CD4-positive, alpha-beta T cell treated with Interleukin-12 subunit alpha and Interleukin-12 subunit beta, for 1 hour (primary cell): ENCODE results near the gene CMIP.

Experiments used
- DNase-seq: peaks from one replicate; pipeline ENCODE4 v3.0.0-alpha.2; 2020

The CMIP gene

DNA sequence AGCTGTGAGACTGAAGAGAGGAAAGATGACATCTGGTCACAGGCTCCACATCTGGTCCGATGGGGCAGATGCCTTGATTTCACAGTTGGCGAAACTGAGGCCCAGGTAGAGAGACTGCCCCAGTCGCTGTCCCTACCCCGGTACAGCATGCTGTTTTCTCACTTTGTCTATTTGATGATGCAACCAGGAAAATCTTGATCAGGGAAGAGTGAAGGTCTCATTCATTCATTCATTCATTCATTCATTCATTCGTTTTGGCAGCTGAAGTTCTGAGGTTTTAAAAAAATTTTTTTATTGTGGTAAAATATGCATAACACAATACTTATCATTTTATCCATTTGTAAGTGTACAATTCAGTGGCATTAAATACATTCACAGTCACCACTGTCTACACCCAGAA, 19.7 kb downstream of the CMIP start:
- DNase-seq = no peak

GRCh38 chr16:81465375-81465943, 20.9 kb downstream of the CMIP start:
- DNase-seq = no peak

- DNase-seq = no peak
Measured at GRCh38 chr16:81466356-81466980, 21.9 kb downstream of the CMIP start.

DNA sequence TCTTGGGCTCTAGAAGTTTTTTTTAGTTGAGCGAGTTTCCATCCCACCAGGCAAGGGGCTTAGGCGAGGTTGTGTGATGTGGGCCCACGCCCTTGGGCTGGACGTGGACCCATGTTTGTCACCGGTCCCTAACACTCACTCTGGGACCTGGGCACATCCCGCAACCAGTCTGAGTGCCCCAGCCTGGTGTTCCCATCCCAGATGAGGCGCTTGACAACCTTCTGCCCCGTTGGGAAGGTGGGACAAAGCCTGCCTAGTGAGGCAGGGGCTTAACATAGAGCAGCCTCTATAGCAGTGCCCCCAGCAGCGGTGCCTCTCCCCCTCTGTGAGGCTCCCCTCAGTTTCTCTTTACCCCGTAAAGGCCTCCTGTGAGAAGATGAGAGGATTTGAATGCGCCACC, 22.5 kb downstream of the CMIP start:
- no peak for DNase-seq

GRCh38 chr16:81467815-81468214, 23.2 kb downstream of the CMIP start:
- no peak for DNase-seq

DNA sequence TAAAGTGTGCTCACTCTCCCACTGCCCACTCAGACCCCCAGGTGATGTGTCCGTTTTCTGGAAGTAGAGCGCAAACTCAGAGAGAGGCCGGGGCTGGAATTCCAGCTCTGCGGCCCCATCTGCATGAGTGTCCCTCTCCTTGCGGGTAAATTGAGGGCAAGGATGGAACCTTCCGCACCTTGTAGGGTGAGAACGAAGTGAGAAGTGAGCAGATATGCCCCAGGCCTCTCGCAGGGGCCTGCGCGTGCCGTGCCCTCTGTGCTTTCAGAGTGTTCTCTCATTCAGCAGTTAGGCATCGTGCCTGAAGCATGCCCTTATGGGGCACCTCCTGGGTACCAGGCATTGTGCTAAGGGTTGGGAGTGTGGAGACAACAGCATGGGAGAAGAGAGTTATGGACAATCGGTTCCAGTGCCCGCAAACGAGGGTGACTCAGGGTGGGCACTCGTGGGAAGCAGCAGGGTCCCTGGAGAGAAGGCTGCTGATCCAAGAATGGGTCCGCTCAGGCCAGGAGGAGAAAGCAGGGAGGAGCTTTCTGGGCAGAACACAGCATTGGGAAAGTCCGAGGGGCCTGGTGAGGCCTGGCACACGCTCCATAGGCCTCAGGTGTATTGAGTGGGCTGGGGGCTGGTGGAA, 23.8 kb downstream of the CMIP start:
- no peak for DNase-seq

GRCh38 chr16:81469183-81469677, 24.6 kb downstream of the CMIP start:
- no peak for DNase-seq

DNA sequence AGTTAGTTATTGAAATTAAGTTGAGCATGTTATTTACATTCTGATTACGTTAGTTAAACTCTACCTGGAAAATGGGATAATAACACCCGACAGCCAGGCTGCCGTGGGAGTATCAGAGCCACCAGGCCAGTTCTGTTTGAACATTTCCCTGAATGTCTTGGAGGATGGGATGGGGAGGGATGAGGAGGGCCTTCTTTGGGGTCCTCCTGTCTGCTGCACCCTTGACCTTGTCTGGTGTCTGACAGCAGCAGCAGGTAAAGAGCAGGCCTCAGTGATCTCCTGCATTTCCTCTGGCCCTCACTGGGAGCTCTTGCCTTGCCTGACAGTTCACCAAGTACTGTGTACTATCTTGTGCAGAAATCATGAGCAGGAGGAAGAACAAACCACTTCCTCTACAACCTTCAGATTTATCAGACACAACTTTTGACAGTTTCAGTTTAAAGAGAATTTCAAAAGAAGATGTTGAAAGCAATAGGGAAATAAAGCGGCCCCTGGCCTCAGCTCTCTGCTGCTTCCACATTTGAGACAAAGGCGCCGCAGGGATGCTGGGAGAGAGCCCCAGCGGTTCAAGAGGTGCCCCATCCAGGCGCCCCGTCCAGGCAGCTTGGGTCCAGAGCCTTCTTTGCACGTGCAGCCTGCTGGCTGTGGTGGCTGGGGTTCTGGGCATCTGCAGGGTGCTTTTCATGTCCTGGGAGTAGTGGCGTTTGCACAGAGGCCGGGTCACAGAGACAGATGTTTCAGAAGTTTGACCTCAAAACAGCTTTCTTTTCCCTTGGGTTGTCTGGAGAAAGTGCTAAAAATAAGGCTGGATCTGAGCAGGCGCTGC, 25.3 kb downstream of the CMIP start:
- peak; percentile 56 for DNase-seq

DNA sequence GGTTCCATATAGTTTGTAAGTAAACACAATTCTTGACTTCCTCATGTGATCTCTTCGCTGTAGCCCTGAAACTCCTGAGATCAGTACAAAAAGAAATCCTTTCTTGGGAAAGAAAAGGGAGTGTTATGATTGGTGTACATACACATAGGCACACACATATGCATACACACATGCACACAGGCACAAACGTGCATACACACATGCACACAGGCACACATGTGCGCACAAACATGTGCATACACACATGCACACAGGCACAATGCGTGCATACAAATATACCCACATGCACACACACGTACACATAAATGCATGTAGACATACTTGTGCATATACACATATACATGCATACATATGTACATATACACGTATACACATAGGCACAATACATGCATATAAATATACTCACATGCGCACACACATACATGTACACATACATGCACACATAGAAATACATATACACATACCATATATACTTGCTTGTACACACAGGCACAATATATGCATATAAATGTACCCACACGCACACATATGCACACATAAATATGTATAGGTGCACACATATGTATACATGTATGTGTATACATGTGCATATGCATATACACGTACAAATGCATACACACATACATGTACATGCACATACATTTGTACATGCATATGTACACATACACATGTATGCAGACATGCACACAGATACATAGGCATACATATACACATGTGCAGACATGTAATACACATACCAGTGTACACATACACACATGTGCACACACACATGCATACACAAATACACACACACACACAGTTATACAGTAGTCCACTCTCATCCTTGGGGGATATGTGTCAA, 26.4 kb downstream of the CMIP start:
- DNase-seq = no peak

GRCh38 chr16:81471882-81472281, 27.3 kb downstream of the CMIP start:
- DNase-seq = no peak

DNA sequence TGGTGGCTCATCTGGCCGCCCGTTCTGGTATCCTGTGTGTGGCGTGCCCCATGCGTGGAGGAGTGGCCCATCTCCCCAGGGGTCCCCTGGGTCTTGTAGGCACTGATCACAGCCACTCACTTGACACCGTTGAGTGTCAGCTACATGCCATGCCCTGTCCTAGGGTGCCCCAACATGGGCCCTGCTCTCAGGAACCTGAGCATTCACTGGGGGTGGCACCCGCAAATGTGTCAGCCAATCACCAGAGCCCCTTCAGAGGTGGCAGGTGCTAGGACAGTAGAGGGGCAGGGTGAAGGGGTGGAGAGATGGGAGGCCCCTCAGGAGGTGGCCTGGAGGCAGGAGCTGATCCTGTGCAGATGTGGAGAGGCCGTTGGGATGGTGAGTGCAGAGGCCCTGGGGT, 27.8 kb downstream of the CMIP start:
- DNase-seq = no peak

- no peak for DNase-seq
Measured at GRCh38 chr16:81473066-81473488, 28.5 kb downstream of the CMIP start.

- DNase-seq = no peak
Measured at GRCh38 chr16:81473558-81473957, 28.9 kb downstream of the CMIP start.

GRCh38 chr16:81473969-81474959, 29.7 kb downstream of the CMIP start:
- no peak for DNase-seq

- DNase-seq = no peak
Measured at GRCh38 chr16:81477697-81478693, 33.4 kb downstream of the CMIP start.

- DNase-seq = peak; percentile 33
Measured at GRCh38 chr16:81478876-81479511, 34.4 kb downstream of the CMIP start.

GRCh38 chr16:81480606-81481206, 36.1 kb downstream of the CMIP start:
- no peak for DNase-seq

DNA sequence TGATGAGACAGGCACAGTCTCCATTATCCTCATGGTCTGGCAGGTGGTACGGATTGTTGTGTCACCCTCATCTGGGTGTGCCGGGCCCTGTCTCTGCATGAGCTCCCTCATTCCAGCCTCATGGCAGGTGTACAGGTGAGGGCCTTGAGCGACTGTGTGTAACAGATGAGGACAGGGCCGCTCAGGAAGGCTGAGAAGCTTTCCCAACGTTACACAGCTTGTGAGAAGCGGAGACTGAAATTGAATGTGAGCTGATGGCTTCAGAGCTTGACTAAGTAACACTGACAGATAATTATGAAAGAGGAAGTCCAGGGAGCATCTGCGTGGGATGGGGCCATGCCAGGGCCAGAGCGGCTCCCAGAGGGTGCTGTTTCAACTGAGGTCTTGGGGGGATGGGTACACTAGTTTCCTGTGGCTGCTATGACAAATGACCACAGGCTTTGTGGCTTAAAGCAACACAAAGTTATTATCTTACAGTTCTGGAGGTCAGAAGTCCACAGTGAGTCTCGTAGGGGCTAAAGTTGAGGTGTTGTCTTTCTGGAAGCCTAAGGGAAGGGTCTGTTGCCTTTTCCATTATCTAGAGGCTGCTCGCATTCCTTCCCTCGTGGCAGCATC, 36.7 kb downstream of the CMIP start:
- DNase-seq = peak; percentile 35
